DMS79 treated with DMSO at 0.1 percent for 48 hours (cell line): ENCODE measurements around the gene HIBADH.

Source experiments
- DNase-seq: peaks from one replicate; lab custom pipeline; 2025; lab: John Stamatoyannopoulos, UW

HIBADH gene

GRCh38 chr7:27491534-27491933, 171.1 kb downstream of the HIBADH start:
- no peak for DNase-seq

GRCh38 chr7:27487509-27487908, 175.2 kb downstream of the HIBADH start:
- no peak for DNase-seq

- DNase-seq = no peak
Observed at GRCh38 chr7:27484451-27484850, 178.2 kb downstream of the HIBADH start.

- no peak for DNase-seq
Observed at GRCh38 chr7:27482219-27482618, 180.5 kb downstream of the HIBADH start.

GRCh38 chr7:27478556-27478955, 184.1 kb downstream of the HIBADH start:
- DNase-seq = no peak

GRCh38 chr7:27478084-27478483, 184.6 kb downstream of the HIBADH start:
- DNase-seq = no peak

GRCh38 chr7:27476493-27476892, 186.2 kb downstream of the HIBADH start:
- no peak for DNase-seq
